ACC112 (cell line): ENCODE results near the gene TADA1.

Experiments
- H2AFZ ChIP-seq: fragments of 200-600 bp; sonication (generic); one replicate; pipeline ENCODE4 v1.6.0; 2017; ENCODE audit warnings: antibody characterized with exemption, low read length; ENCODE audit not compliant: unreplicated experiment
- H3K27ac ChIP-seq: fragments of 200-600 bp; sonication (generic); 2 replicates; pipeline ENCODE4 v1.5.1; 2014; ENCODE audit warnings: low read depth, mild to moderate bottlenecking, antibody characterized with exemption, low read length, moderate library complexity
- H3K27me3 ChIP-seq: fragments of 200-600 bp; sonication (generic); 2 replicates; pipeline ENCODE4 v1.6.1; 2014; ENCODE audit warnings: mild to moderate bottlenecking, antibody characterized with exemption, low read length, moderate library complexity, mixed read lengths; ENCODE audit not compliant: insufficient read depth
- H3K36me3 ChIP-seq: fragments of 200-600 bp; sonication (generic); 2 replicates; pipeline ENCODE4 v1.6.1; 2016; ENCODE audit warnings: mild to moderate bottlenecking, antibody characterized with exemption, low read length, moderate library complexity, mixed read lengths; ENCODE audit not compliant: insufficient read depth
- H3K4me1 ChIP-seq: fragments of 200-600 bp; sonication (generic); one replicate; pipeline ENCODE4 v1.6.1; 2016; ENCODE audit warnings: low read length, mixed read lengths; ENCODE audit not compliant: insufficient read depth, unreplicated experiment, control insufficient read depth
- H3K4me3 ChIP-seq: fragments of 200-600 bp; sonication (generic); 2 replicates; pipeline ENCODE4 v1.5.1; 2014; ENCODE audit warnings: mild to moderate bottlenecking, low read depth, low read length
- H3K79me2 ChIP-seq: fragments of 200-600 bp; sonication (generic); one replicate; pipeline ENCODE4 v1.6.0; 2016; ENCODE audit warnings: low read length; ENCODE audit not compliant: control insufficient read depth, unreplicated experiment, insufficient read depth

The TADA1 gene

DNA sequence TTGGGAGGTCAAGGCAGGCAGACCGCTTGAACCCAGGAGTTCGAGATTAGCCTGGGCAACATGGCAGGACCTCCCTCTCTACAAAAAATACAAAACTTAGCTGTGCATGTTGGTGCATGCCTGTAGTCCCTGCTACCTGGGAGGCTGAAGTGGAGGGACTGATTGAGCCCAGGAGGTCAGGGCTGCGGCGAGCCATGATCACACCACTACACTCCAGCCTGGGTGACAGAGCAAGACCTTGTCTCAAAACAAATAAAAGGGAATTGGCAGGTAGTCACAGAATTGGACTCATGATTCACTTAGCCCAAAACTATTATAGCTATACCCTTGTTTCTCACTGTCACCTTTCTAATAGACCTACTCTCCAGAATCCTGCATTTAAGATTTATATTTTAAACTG is 5.5 kb downstream of the TADA1 start:
- Histone ChIP-seq H3K4me1 (peaks cover 4% of the 10 kb centered on the region), H3K27me3 (no peaks in the 10 kb centered on the region), H3K79me2 (peaks cover 49% of the 10 kb centered on the region), H3K27ac (no peak overlapping the region), H2AFZ (no peak overlapping the region), H3K4me3 (no peak overlapping the region), H3K36me3 (peaks cover 2% of the 10 kb centered on the region; the same call in 1 of the 2 replicates)

DNA sequence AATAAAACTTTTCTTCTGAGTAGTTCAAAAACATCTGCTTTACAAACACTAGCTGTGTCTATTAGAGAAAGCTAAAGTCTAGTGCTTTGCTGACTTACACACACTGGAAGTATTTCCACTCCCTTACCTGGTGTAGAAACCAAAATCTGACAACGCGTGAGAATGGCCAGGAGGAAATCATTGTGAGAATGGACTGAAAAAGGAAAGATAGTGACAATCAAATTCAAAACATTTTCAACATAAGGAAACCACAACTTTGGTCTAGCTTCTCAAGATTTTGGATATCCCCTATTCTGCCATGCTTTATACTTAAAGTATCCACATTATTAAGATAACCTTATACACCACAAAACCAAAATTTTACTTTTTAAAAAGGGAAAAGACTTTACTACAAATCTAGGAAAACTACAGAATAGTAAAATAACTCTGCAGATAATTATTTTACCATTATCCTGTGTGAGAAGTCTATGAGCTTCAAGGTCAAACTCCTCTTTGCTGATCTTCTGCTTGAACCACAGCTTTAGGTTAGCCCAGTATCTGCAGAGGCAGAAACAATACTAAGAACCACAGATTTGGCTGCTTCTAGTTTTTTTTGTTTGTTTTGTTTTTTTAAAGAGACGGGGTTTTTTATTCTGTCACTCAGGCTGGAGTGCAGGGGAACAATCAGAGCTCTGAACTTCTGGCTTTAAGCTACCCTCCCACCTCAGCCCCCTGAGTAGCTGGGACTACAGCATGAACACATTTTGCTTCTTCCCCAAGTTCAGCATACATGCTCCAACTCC is 6.6 kb downstream of the TADA1 start:
- no peak overlapping the region for H3K27ac ChIP-seq
- H3K79me2 ChIP-seq = peaks cover 40% of the 10 kb centered on the region
- H3K4me3 ChIP-seq = no peak overlapping the region
- no peak overlapping the region for H2AFZ ChIP-seq
- H3K36me3 ChIP-seq = peaks cover 2% of the 10 kb centered on the region; the same call in 1 of the 2 replicates
- no peaks in the 10 kb centered on the region for H3K4me1 ChIP-seq
- no peaks in the 10 kb centered on the region for H3K27me3 ChIP-seq

DNA sequence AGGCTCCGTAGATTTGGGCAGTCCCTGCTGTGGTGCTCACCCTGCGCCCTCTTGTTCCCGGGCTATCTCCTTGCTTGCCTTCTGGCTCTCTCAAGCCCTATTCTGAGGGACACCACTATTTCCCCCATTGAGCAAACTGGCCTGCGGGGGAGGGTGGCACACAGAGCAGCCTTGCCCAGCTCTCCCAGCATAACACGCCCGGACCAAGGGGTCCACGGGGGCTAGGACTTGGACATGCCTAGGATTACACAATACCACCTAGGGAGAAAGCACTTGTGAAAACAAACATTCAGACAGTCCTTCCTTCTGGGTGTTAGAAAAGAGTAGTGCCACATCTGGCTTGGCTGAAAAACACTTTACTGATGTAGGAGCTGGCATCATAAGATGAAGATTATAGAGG is 7.4 kb downstream of the TADA1 start:
- H3K27ac ChIP-seq = no peak overlapping the region
- peaks cover 37% of the 10 kb centered on the region for H3K79me2 ChIP-seq
- no peak overlapping the region for H3K4me3 ChIP-seq
- H3K4me1 ChIP-seq = no peaks in the 10 kb centered on the region
- no peaks in the 10 kb centered on the region for H3K27me3 ChIP-seq
- peaks cover 2% of the 10 kb centered on the region; the same call in 1 of the 2 replicates for H3K36me3 ChIP-seq
- H2AFZ ChIP-seq = no peak overlapping the region

DNA sequence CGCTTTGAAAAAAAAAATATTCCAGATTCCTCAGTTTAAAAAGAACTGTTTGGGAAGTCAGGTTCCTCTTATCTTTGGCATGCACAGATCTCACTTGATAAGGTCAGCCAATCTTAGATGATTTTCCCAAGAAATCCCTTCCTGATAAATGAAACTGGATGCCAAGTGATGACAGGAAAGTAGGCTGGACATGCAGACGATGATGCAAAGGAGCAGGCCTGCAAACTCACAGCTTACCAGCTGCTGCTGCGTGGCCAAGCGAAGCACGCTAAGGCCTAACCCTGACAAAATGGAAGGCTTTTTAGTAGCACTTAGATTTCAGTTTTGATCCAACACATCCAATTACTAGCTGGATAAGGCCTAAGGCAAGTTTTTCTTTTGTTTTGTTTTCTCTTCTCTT is 10.1 kb downstream of the TADA1 start:
- no peak overlapping the region for H3K4me3 ChIP-seq
- H3K27ac ChIP-seq = no peak overlapping the region
- no peak overlapping the region for H2AFZ ChIP-seq
- peaks cover 13% of the 10 kb centered on the region for H3K79me2 ChIP-seq
- no peaks in the 10 kb centered on the region for H3K27me3 ChIP-seq
- H3K4me1 ChIP-seq = no peaks in the 10 kb centered on the region
- H3K36me3 ChIP-seq = peaks cover 2% of the 10 kb centered on the region

DNA sequence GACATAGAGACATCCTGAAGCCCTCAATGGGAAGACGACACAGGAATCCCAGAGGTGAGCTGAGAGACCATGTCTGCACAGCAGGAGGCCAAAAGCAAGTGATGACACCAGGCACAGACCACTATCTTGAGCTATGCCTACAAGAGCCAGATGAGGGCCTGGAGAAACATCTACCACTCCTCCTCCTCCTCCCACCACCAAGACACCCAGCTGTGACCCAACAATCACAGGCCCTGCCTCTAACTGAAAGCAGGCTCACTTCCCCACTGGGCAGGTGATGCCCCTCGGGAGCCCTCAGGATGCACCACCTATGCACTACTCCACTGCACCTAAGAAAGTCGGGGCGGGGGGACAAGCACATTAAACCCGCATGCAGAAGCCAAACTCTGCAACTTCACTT is 16.5 kb downstream of the TADA1 start:
- peaks cover 12% of the 10 kb centered on the region for H3K36me3 ChIP-seq
- no peak overlapping the region for H3K27ac ChIP-seq

DNA sequence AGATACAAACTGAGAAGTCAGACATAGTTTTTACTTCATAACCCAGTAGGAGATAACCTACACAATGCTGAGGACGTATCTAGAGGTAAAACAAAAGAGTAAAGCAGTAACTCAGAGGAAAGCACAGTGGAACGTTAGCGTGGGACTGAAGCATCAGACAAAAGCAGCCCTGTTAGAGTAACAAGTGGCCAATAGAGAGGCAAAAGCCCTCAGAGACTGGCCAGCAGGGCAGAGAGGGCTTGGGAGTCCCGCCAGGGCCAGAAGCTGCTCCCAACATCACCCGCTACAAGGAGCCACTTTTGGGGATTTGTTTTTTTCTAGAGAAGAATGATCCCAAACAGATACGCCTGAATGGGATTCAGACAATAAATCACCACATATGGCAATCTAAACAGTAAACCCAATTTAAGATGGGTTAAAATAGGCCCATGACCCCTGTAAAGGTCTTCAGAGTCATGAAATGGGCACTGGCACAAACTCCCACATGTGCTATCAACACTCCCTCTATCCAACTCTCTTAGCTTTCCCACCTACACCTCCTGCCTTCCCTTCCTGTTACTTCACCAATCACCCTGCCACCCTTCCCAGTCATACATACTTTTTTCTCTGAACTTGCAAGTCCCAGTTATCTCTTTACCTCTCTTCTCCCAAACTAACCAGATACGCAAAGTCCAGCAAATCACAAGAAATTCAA is 17.2 kb downstream of the TADA1 start:
- Histone ChIP-seq H3K4me1 (no peaks in the 10 kb centered on the region), H3K36me3 (peaks cover 19% of the 10 kb centered on the region), H3K4me3 (no peak overlapping the region), H3K79me2 (no peaks in the 10 kb centered on the region), H3K27me3 (no peaks in the 10 kb centered on the region), H2AFZ (no peak overlapping the region), H3K27ac (no peak overlapping the region)

More for the DNA sequence above, 16.5 kb downstream of the TADA1 start:
- Histone ChIP-seq H3K79me2 (no peaks in the 10 kb centered on the region), H3K27me3 (no peaks in the 10 kb centered on the region), H2AFZ (no peak overlapping the region), H3K4me3 (no peak overlapping the region), H3K4me1 (no peaks in the 10 kb centered on the region)

DNA sequence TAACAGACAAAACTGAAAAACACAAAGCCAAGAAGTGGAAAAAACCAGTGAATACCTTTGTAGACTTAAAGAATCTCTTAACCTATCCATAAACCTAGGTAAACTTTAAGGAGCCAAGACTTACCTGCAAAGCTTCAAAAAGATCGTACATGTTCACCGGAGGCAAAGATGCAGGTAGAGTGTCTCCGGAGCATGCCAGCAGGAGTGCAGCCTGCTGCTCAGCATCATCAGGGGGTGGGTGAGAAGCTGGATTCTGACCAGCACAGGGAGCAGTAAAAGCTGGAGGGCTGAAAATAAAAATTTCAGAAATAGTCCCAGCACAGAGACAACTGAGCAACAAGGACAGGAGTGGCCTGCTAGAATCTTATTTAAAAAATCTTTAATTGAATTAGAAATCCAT is 18.1 kb downstream of the TADA1 start:
- Histone ChIP-seq H3K4me3 (no peak overlapping the region), H3K36me3 (peaks cover 21% of the 10 kb centered on the region), H2AFZ (no peak overlapping the region), H3K4me1 (no peaks in the 10 kb centered on the region), H3K27me3 (no peaks in the 10 kb centered on the region), H3K79me2 (no peaks in the 10 kb centered on the region), H3K27ac (no peak overlapping the region)

DNA sequence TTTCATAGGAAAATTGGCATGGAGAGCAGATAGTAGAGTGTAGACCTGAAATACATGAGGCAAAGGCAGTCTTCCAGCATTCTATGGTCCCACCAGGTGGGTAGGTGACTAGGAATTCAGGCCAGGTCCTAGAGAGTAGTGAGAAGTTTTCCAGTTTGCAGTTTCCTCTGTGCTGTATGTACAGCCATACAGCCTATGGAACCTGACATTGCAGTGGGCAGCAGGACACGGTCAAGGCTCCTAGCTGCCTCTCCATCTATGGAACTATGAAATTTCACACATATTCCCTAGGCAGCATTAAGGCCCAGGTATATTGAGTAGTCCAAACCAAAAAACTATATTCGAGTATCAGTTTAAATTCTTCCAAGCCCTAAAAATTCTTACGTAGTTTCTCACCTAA is 20.5 kb downstream of the TADA1 start:
- no peak overlapping the region for H3K4me3 ChIP-seq
- H3K4me1 ChIP-seq = no peaks in the 10 kb centered on the region
- H2AFZ ChIP-seq = no peak overlapping the region
- peaks cover 28% of the 10 kb centered on the region for H3K36me3 ChIP-seq
- H3K27me3 ChIP-seq = no peaks in the 10 kb centered on the region
- H3K27ac ChIP-seq = no peak overlapping the region
- peaks cover under 1% of the 10 kb centered on the region for H3K79me2 ChIP-seq

DNA sequence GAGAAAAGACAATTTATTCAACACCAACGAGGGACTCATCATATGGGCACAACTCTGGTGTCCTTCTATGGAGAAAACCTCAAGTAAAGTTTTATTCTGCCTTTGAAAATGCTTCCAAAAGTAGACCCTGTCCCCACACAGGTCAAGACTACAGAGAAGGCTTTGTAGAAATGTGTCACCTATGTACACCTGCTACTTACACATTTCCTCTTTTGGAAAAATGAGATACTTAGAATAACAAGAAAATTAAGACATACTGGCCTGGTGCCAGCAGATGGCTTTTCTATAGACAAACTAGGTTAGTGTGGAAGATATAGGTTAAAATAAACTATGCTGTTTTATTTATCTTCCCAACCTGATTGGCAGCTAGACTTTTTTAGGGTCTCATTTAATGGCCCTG is 23.1 kb downstream of the TADA1 start:
- Histone ChIP-seq H3K27me3 (no peaks in the 10 kb centered on the region), H3K79me2 (peaks cover 11% of the 10 kb centered on the region), H2AFZ (no peak overlapping the region), H3K36me3 (peaks cover 45% of the 10 kb centered on the region), H3K4me1 (no peaks in the 10 kb centered on the region), H3K27ac (no peak overlapping the region), H3K4me3 (no peak overlapping the region)

DNA sequence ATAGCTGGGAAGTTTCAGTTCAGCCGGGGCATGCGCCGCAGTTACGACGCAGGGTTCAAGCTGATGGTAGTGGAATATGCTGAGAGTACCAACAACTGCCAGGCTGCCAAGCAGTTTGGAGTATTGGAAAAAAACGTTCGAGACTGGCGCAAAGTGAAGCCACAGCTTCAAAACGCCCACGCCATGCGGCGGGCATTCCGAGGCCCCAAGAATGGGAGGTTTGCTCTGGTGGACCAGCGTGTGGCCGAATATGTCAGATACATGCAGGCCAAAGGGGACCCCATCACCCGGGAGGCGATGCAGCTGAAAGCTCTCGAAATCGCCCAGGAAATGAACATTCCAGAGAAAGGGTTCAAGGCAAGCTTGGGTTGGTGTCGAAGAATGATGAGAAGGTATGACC is 26.9 kb downstream of the TADA1 start:
- Histone ChIP-seq H3K4me1 (peaks cover 5% of the 10 kb centered on the region), H3K4me3 (no peak overlapping the region), H3K27me3 (no peaks in the 10 kb centered on the region), H3K27ac (no peak overlapping the region), H3K36me3 (peaks cover 45% of the 10 kb centered on the region), H3K79me2 (peaks cover 25% of the 10 kb centered on the region), H2AFZ (no peak overlapping the region)

DNA sequence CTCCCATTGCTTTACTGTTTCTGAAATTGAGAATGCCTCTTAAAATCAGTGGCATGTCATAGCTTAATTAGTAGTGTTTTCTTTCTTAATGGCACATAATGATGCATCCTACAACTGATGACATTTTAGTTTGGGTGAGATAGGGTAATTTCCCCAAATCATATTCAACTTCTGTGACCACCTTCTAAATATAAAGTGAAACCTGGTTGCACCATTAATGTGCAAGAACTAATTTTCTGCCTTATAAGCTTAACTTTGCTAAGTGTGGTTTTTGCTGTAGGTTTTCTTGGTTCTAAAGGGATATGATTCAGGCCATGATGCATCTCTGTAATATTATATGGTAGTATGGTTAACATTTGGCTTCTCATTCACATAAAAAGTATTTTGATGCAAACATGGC is 27.9 kb downstream of the TADA1 start:
- Histone ChIP-seq H3K79me2 (peaks cover 31% of the 10 kb centered on the region), H3K27me3 (no peaks in the 10 kb centered on the region), H3K27ac (no peak overlapping the region), H3K36me3 (peaks cover 47% of the 10 kb centered on the region), H2AFZ (no peak overlapping the region), H3K4me3 (no peak overlapping the region), H3K4me1 (peaks cover 10% of the 10 kb centered on the region)
